ENCODE results near the gene CENPH.
"Not testable (repeated sequence)": the region's sequence is repeated elsewhere in the genome, so short reads cannot be mapped to it uniquely, and the experiment has no call there.

Gene CENPH, protein sequence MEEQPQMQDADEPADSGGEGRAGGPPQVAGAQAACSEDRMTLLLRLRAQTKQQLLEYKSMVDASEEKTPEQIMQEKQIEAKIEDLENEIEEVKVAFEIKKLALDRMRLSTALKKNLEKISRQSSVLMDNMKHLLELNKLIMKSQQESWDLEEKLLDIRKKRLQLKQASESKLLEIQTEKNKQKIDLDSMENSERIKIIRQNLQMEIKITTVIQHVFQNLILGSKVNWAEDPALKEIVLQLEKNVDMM

DNA sequence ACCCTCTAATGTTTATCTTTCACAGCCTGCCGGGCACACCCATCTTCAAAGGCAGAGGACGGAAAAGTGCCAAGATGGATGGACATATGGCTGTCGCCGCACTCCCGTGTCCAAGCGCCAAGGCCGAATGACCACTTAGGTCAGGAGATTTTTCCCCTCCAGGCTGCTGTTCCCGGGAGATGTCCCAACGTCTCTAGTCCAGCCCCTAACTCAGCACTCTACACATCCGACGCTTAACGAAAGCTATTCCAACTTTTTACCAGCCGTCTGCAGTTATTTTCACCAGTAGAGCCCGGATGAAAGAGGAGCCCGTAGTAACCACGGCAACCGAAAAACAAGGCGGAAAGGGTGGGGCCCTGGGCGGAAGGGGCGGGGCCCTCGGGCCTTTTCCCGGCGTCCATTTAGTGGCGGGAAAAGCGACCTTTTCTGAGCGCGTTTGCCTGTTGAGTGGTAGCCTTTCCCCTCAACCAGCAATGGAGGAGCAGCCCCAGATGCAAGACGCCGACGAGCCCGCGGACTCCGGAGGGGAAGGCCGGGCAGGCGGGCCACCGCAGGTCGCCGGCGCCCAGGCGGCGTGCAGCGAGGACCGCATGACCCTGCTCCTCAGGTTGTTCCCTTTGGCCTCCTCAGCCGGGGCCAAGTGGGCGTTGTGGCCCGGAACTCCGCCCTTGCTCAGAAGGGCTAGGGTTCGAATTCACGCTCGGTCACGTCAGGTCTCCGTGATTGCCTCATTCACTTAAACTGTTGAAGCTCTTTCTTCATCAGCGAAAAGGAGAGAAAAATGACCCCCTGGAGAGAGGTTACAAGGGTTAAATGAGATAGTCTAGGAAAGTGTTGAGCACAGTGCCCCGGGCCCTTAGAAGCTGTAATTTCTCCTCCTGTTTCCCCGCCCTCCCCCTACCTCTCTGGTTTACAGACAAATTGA is at the start of gene CENPH:
Gene CENPH (plus strand): TSS at position 422 of the 925 bp plus-strand sequence. CDS start 52 bp downstream, at position 474.
- FAIRE-seq, result peak; percentile 86
- peak; percentile 78 for DNase-seq (ENCODE audit: extremely low spot score, insufficient read length, low read depth)

DNA sequence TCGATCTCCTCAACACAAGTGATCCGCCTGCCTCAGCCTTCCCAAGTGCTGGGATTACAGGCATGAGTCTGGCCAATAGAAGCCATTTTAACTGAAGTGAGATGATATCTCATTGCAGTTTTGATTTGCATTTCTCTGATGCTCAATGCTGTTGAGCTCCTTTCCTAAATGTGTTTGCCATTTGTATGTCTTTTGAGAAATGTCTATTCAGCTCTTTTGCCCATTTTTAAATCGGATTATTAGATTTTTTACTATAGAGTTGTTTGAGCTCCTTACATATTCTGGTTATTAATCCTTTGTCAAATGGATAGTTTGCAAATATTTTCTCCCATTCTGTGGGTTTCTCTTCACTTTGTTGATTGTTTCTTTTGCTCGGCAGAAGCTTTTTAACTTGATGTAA is 49.1 kb upstream of the CENPH start:
- not testable (repeated sequence) for FAIRE-seq; DNase-seq (ENCODE audit: extremely low spot score, insufficient read length, low read depth)

DNA sequence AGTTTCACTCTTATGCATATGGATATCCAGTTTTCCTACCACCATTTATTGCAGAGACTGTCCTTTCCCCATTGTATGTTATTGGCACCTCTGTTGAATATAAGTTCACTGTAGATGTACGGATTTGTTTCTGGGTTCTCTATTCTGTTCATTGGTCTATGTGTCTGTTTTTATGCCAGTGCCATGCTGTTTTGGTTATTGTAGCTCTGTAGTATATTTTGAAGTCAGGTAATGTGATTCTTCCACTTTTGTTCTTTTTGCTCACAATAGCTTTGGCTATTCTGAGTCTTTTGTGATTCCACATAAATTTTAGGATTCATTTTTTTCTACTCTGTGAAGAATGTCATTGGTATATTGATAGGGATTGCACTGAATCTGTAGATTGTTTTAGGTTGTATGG is 48.6 kb upstream of the CENPH start:
- FAIRE-seq (no peak), DNase-seq (ENCODE audit: extremely low spot score, insufficient read length, low read depth) (no peak)

DNA sequence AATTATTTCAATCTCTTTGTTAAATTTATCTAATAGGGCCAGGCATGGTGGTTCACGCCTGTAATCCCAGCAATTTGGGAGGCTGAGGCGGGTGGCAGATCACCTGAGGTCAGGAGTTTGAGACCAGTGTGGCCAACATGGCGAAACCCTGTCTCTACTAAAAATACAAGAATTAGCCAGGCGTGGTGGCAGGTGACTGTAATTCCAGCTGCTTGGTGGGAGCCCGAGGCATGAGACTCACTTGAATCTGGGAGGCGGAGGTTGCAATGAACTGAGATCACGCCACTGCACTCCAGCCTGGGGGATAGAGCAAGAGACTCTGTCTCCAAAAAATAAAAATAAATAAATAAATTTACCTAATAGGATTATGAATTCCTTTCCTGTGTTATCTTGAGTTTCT is 40.8 kb upstream of the CENPH start:
- not testable (repeated sequence) for FAIRE-seq; DNase-seq (ENCODE audit: extremely low spot score, insufficient read length, low read depth)

DNA sequence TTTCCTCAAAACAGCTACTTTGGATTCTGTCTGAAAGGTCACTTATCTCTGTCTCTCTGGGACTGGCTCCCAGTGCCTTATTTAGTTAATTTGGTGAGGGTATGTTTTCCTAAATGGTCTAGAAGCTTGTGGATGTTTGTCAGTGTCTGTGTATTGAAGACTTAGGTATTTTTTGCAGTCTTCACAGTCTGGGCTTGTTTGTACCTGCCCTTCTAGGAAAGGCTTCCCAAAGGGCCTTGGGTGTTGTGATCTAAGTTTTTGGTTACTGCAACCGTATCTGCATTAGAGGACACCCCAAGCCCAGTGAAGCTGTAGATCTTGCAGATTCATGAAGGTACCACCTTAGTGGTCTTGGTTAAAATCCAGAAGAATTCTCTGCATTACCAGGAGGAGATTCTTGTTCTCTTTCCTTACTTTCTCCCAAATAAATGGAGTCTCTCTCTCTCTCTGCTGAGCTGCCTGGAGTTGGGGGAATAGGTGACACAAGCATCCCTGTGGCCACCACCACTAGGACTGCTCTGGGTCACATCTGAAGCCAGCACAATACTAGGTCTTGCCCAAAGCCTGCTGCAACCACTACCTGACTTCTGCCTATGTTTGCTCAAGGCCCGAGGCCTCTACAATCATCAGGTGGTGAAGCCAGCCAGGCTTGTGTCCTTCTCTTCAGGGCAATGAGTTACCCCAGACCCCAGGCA is 40.3 kb upstream of the CENPH start:
- DNase-seq (ENCODE audit: extremely low spot score, insufficient read length, low read depth), result no peak
- no peak for FAIRE-seq

DNA sequence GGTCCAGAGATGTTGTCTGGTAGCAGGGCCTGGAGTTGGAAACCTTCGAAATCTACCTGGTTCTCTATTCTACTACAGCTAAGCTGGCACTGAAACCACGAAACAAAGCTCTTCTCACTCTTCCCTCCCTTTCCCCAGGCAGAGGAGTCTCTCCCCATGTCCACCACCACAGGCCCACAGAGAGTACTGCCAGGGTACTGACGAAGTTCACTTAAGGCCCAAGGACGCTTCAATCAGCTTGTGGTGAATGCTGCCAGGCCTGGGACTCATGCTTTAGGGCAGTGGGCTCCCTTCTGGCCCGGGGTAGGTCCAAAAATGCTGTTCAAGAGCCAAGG is 39.7 kb upstream of the CENPH start:
- DNase-seq (ENCODE audit: extremely low spot score, insufficient read length, low read depth) (no peak), FAIRE-seq (no peak)

DNA sequence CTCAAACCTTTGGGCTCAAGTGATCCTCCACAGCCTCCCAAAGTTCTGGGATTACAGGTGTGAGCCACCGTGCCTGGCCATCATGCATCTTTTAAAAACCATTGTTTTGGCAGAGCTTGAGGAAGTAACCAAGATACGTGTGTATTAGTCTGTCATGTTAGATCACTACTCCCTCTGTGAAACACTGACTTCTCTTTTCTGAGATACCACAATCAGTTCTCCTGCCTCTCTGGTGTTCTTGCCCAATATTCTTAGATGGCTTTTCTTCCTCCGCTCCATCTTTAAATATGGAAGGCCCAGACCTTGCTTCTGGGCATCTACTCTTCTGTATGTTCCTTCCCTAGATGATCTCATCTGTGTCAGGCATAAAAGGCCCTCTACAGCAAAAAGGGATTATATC is 36.7 kb upstream of the CENPH start:
- DNase-seq (ENCODE audit: extremely low spot score, insufficient read length, low read depth) (no peak), FAIRE-seq (no peak)

DNA sequence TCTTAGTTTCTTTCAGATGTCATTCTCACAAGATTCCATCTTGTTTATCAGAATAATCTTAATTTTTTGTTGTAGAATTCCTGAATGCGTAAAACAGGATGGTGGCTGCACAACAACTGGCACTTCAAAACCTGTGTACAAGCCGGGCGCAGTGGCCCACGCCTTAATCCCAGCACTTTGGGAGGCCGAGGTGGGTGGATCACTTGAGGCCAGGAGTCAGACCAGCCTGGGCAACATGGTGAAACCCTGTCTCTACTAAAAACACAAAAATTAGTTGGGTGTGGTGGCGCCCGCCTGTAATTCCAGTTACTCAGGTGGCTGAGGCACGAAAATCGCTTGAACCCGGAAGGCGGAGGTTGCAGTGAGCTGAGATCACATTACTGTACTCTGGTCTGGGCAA is 32.9 kb upstream of the CENPH start:
- DNase-seq (ENCODE audit: extremely low spot score, insufficient read length, low read depth) (no peak), FAIRE-seq (no peak)

DNA sequence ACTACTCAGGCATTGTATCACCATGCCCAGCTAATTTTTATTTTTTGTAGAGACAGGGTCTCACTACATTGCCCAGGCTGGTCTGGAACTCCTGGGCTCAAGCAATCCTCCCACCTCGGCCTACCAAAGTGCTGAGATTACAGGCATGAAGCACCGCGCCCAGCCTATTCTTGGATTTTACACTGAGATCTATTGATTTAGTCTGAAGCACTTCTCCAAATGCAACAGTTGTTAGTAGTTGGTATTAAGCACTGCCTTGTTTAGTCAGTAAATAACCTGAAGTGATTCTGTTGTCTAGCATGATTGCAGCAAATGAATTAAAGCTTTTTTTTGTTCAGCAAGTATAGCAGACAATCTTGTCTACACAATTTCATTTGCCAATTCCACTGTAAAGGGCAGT is 31.3 kb upstream of the CENPH start:
- FAIRE-seq (no peak), DNase-seq (ENCODE audit: extremely low spot score, insufficient read length, low read depth) (no peak)

DNA sequence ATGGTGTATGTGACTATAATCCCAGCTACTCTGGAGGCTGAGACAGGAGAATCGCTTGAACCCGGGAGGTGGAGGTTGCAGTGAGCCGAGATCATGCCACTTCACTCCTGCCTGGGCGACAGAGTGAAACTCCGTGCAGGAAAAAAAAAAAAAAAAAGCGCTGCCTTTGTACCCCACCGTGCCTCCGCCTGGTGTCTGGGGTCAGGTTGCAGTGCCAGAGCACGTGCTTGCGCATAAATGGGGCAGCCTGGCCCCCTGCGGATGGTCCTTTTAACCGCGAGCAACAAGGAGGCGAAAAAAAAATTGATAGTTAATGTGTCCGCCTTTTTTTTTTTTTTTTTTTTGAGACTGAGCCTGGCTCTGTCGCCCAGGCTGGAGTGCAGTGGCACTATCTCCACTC is 28.7 kb upstream of the CENPH start:
- DNase-seq (ENCODE audit: extremely low spot score, insufficient read length, low read depth) (no peak), FAIRE-seq (no peak)

DNA sequence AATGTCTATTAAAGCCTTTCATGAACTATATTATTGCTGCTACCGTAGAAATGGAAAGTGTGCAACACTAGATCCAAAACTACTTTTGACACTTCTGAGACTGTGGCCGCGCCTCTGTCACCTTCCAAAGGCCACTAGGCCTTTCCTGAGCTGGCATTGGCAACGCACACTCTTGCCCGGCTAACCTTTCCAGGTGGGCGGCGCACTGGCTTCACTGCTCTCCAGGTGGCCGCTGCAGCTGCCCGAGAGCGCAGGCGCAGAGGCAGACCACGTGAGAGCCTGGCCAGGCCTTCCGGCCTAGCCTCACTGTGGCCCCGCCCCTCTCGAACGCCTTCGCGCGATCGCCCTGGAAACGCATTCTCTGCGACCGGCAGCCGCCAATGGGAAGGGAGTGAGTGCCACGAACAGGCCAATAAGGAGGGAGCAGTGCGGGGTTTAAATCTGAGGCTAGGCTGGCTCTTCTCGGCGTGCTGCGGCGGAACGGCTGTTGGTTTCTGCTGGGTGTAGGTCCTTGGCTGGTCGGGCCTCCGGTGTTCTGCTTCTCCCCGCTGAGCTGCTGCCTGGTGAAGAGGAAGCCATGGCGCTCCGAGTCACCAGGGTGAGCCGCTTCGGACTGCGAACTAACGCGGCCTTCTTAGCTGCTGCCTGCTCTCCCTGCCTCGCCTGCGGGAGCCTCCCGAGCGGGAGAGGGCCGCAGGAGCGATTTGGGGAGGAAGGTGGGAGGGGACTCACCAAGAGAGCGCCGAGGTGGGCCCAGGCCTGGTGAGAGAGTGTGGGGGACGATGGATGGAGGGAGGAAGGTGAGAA is 22.5 kb upstream of the CENPH start, which contains the start of gene CCNB1:
Gene CCNB1 (plus strand): TSS at position 465 of the 807 bp plus-strand sequence. CDS start 113 bp downstream, at position 578.
- peak; percentile 99 for DNase-seq (ENCODE audit: extremely low spot score, insufficient read length, low read depth)
- FAIRE-seq, result peak; percentile 98

DNA sequence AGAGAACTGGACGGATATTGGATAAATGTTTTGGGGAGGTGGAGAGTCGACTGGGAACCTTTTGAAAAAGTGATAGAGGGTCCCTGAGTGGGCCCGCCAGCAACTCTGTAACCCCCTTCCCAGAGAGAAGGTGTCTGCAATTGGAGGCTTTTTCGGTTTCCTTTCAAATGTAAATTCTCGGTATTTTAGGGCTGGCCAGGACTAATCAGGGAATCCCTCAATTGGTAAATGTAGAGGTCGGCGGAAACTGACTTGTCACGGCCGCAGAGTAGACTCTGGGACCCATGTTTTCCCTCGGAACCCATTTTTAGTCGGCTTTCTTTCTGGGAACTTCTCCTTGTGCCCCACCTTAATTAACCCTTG is 21.9 kb upstream of the CENPH start:
- DNase-seq (ENCODE audit: extremely low spot score, insufficient read length, low read depth) (no peak), FAIRE-seq (peak; percentile 18)

DNA sequence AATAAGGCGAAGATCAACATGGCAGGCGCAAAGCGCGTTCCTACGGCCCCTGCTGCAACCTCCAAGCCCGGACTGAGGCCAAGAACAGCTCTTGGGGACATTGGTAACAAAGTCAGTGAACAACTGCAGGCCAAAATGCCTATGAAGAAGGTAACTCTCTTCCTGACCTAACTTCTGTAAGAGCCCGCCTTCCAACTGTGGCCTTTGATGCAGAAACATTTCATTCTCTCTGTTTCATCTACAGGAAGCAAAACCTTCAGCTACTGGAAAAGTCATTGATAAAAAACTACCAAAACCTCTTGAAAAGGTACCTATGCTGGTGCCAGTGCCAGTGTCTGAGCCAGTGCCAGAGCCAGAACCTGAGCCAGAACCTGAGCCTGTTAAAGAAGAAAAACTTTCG is 21.5 kb upstream of the CENPH start:
- FAIRE-seq (no peak), DNase-seq (ENCODE audit: extremely low spot score, insufficient read length, low read depth) (no peak)

DNA sequence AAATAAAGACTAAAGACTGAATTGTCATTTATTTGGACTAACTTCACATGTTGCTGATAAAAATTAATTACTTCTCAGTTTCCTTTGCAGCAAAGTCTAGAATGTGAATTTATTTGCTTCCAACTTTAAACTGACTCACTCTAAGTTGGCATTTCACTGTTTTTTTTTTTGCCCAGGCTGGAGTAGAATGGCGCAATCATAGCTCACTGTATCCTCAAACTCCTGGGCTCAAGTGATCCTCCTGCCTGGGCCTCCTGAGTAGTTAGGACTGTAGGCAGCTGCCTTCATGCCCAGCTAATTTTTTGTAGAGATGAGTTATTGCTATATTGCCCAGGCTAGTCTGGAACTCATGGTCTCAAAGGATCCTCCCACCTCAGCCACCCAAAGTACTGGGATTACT is 18.9 kb upstream of the CENPH start:
- FAIRE-seq, result no peak

DNA sequence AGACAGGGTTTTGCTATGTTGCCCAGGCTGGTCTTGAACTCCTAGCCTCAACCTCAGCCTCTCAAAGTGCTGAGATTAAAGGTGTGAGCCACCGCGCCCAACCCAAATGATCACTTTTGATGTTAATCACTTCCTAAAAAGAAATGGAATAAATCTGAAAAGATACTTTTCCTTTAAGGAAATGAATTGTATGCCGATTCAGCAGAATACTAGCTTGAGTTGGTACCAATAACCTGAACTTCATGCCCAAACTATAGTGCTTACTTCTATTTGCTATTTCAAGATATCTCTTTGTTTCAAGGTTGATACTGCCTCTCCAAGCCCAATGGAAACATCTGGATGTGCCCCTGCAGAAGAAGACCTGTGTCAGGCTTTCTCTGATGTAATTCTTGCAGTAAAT is 18.4 kb upstream of the CENPH start:
- no peak for FAIRE-seq
- no peak for DNase-seq (ENCODE audit: extremely low spot score, insufficient read length, low read depth)

More for the DNA sequence above, 18.9 kb upstream of the CENPH start:
- no peak for DNase-seq (ENCODE audit: extremely low spot score, insufficient read length, low read depth)

DNA sequence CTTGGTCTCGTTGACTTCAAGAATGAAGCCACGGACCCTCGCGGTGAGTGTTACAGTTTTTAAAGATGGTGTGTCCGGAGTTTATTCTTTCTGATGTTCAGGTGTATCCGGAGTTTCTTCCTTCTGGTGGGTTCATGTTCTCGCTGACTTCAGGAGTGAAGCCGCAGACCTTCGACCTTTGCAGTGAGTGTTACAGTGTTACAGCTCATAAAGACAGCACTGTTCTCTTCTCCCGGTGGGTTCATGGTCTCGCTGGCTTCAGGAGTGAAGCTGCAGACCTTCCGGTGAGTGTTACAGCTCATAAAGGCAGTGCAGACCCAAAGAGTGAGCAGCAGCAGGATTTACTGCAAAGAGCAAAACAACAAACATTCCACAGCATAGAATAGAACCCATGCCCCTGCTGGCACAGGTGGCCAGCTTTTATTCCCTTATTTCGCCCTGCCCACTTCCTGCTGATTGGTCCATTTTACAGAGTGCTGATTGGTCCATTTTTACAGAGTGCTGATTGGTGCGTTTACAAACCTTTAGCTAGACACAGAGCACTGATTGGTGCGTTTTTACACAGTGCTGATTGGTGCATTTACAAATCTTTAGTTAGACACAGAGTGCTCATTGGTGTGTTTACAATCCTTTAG is 7.6 kb upstream of the CENPH start:
- FAIRE-seq; DNase-seq (ENCODE audit: extremely low spot score, insufficient read length, low read depth): not testable (repeated sequence)

DNA sequence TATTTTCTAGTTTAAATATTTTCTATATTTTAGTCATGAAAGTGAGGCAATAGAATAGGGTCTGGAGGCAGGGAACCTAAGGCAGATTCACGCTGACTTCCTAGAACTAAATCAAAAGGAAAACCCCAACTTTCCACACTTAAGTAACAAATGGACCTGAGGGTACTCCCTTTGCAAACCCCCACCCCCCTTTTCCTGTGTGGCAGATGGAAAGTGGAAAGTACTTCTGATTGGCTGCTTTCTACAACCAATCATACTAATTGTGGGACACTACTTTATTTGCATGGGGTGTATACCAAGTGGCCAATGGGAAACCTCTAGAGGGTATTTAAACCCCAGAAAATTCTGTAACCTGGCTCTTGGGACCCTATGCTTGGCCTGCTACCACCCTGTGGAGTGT is 4.8 kb upstream of the CENPH start:
- no peak for DNase-seq (ENCODE audit: extremely low spot score, insufficient read length, low read depth)
- FAIRE-seq, result no peak

DNA sequence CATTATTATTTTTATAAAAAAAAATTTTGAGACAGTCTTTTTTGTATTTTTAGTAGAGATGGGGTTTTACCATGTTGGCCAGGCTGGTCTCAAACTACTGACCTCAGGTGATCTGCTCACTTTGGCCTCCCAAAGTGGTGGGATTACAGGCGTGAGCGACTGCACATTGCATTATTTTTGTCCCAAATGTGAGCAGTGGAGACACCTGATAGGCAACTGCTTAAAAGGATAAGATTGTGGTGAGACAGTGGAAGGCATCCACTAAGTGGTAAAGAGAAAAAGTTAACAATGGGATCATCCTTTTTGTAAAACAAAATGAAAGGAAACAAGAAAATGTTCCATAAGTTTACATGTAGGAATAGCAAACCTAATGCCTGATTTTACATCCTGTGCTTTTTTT is 2.0 kb upstream of the CENPH start:
- DNase-seq (ENCODE audit: extremely low spot score, insufficient read length, low read depth) (no peak), FAIRE-seq (no peak)

DNA sequence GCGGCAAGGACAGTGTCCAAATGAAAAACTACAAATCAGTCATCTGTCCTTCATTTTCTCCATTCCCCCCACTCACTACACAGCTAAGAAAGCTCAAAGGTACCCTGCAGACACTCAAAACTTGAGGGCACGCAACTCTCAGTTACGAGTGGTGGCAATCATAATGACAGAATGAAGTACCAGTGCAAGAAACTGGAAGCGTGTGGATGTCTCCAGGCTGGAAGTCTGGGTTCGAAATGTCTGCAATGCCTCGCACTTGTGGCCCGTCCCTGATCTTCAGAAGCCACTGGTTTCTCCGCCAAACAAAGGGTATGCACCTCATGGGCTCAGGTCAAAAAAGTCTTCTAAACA is 597 bp upstream of the CENPH start:
- FAIRE-seq (no peak), DNase-seq (ENCODE audit: extremely low spot score, insufficient read length, low read depth) (no peak)

DNA sequence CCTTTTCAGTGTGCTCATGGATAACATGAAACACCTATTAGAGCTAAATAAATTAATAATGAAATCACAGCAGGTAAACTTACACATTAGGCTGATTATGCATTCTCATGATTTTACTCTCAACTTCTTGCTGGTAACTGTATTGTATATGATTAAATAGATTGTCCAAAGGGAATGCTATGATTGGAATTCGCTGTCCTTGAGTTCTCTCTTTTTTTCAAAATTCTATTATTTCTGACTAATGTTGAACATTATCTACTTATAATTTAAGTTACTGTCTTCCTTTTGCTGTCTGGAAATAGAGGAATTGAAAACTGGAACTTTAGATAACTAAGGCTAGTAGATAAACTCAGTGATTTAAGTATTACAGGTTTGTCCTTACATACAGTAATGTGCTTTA is 13.1 kb downstream of the CENPH start:
- DNase-seq (ENCODE audit: extremely low spot score, insufficient read length, low read depth) (no peak), FAIRE-seq (no peak)
